Hindlimb muscle (tissue), 1 donor: Measurements from ENCODE around the gene EHF. TPM values are rescaled to one million over a fixed set of nuclear protein-coding genes. Genes with fewer than 3 reads are reported as not detected.

Experiments
- DNase-seq: peaks from one replicate; pipeline ENCODE4 v3.0.0-alpha.2; 2013
- polyA plus RNA-seq: library from polyadenylated mRNA; unstranded; fragments of 120-200 nt; gene quantifications from one replicate; pipeline ENCODE4 v1.2.1, GENCODE V29; 2013; ENCODE audit not compliant: insufficient read length

Gene EHF
- polyA plus RNA-seq, 1 donor = 0.22 TPM

- no peak for DNase-seq
Measured at GRCh38 chr11:34602245-34602644, 18.6 kb upstream of the EHF start.

DNA sequence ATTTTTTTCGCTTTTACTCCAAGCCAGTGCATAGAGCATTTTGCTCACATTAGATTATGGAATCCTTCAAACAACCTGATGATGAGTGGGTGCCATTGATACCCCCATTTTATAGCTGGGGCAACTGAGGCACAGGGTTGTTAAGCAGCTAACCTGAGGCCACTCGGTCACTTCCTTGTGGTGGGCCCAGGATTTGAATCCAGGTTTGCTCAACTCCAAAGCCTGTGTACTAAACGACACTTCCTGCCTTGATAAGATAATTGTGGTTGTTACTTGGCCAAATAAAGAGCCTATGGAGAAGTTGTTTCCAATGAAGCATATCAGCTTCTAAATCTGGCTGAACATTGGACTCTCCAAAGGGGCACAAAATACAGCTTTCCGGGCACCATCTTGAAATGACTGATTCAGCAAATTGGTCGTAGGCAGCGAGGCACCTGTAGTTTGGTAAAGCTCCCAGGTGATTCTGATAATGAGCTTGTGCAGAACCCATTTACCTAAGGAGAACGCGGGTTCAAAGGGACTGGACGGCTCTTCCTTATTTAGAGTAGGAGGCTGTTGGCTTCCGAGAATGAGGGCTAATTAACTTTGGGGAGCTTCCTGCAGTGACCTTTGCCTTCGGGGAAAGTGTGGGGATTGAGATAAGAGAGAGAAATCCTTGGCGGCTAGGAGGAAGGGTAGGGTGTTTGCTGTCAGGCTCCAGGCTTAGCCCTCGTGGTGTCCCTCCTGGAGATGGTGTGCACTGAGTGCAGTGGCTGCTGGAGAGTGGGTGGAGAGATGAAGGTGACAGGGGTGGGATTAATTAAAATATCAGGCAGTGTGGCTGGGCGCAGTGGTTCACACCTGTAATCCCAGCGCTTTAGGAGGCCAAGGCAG, 17.5 kb upstream of the EHF start:
- no peak for DNase-seq

DNA sequence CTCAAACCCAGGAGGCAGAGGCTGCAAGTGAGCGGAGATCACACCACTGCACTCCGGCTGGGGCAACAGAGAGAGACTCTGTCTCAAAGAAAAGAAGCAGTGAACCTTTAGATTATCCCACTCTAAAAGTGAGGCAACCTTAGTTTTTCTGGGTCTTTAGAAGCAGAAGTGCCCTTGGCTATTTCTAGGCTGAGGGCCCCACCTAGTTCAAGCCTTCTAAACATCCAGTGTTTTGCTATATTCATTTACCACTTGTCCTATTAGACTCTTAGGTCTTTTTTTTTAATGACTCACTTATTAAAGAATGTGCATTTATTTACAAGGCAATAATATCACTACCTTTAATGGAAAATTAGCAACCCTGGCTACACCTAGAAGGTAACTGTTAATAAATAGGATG, 16.7 kb upstream of the EHF start:
- no peak for DNase-seq

- DNase-seq = no peak
Measured at GRCh38 chr11:34604911-34605310, 16.0 kb upstream of the EHF start.

- no peak for DNase-seq
Measured at GRCh38 chr11:34605481-34606325, 15.2 kb upstream of the EHF start.

DNA sequence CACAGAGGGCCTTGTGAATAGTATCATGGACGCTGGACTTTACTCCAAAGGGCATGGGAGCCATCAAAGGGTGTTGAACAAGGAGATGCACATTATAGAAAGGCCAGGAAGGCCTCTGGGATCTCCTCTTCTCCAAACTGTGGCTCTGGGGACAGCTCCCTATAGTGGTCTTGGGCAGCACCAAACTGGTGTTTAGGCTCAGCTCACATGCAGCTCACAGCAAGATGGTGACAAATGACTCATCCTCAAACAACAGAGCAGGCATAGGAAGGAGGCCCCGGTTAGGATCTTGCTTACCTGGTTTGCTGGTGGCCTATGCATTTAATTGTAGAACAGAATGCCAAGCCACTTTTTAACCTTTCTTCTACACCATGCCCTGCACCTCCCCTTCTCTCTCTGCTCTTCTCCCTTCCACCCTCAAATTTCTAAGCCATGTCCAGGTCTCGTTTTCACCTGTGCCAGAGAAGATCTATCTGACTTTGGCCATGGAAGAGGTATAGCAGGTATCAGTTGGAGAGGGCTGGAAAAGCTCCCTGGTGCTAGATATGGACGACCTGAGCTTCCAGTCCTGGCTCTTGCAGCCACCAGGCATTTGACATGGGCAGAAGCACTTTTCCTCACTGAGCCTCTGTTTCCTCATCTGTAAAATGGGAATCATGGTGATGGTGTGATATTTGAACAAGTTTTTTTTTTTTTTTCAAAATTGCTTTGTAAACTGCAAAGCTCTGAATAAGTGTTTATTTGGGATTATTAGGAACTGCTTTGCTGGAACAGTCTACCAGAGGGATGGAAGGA, 14.4 kb upstream of the EHF start:
- DNase-seq = no peak

DNA sequence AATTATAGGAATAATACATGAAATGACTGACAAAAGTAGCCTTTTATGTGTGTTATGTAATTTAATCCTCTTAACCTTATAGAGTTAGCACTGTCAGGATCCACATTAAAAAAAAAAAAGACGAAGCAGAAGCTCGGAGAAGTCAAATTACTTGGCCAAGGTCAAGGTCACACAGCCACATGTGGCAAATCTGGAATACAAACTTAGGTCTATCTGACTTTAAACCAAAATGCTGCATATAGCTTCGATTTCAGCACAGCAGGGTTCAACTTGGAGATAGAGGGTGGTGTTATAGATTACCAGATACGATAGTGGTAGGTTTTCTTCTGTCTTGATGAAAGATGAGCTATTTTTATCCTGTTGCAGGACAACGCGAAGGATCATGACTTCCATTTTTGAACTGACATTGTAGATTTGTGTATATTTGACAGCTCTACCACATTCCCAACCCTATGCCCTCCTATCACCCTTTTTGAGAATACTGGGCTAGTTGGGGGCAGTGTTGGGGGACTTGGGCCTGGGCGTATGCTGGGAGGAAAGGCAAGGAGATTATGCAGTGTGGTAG, 11.6 kb upstream of the EHF start:
- no peak for DNase-seq

DNA sequence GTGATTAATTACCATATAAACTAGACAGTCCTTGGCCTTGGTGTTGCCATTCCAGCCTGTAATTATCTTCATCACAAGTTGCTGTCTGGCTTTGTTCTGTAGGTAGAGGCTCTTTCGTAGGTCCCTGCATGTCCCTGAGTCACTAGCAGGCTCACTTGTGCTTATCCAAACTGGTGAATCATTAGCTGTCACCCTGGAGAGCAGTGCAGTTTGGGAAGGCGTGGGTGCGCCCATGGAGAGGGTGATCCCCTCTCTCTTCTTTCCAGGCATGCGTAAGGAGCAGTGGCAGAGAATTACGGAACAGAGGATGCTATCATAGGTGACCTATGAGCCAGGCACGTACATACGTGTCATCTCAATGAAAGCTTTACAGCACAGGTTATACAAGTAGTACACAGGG, 11.0 kb upstream of the EHF start:
- no peak for DNase-seq

- DNase-seq = no peak
Measured at GRCh38 chr11:34610324-34611041, 10.4 kb upstream of the EHF start.

DNA sequence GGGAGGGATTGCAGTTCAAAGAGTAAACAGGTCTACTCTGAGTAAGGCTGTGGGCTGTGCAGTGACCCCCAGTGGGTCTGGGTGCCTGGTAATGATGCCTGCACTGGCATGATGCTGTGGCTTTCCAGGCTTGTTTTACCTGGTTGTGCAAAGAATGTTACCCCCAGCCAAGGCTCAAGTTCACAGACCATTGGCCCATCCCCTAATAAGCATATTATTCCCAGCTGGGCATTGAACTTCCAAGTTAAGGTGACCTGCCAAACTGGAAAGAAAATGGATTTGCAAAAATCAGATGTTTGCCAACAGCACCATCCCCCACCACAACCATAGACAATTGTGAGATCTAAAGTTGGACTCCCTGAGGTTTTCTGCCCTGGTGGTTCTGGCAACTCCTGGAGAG, 7.9 kb upstream of the EHF start:
- DNase-seq = no peak

GRCh38 chr11:34613552-34614056, 7.3 kb upstream of the EHF start:
- DNase-seq = no peak

DNA sequence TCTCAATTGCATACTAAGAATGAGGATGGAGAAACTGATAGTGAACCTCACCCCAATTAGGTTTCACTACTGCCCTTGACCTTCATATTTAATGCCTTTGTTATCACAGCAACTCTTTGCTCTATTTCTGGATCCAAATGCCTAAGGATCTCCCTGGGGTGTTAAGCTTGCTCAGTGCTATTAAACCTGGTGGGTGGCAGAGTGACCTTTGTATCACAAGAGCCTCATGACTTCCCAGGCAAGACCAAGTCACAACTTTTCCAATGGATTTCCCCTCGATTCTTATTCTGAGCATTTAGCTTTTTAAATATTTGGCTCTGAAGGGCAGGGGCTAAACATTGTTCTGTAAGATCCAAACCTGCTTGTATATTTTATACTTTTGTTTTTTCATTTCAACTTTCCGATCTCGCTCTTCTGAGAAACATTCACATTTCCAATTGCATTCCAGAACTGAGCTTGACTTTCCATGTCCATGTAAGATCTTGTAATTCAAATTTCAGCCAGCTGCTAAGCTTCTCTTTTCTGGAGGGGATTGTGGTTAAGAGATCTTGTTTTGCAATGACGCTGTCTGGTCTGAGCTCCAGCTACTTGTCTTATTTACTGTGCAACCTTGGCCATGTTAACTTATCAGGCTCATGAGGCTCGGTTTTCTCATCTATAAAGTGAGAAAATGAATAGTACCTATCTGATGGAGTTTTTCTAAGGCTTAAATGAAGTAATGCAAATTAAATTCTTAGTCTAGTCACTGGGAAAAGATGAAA, 6.4 kb upstream of the EHF start:
- peak; percentile 12 for DNase-seq

- DNase-seq = no peak
Measured at GRCh38 chr11:34616086-34616485, 4.8 kb upstream of the EHF start.

GRCh38 chr11:34616830-34617504, 3.9 kb upstream of the EHF start:
- no peak for DNase-seq

DNA sequence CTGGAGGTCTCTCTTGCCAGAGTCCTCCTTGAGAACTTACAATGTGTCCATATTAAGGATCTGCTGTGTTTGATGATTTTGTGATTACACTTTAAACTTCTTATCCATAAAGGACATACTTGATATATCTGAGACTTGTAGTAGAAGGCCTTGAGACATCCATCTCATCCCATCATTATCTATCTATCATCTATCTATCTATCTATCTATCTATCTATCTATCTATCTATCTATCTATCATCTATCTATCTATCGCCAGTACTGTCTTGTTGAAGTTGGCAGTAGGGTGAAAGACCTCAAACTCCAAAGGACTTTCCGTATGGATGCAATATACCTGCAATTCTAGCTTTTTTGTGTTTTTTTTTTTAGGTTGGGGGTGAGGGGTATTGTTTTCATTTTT, 2.5 kb upstream of the EHF start:
- DNase-seq = no peak

GRCh38 chr11:34619062-34619516, 1.8 kb upstream of the EHF start:
- DNase-seq = no peak

- DNase-seq = no peak
Measured at GRCh38 chr11:34620202-34620601, 691 bp upstream of the EHF start.

GRCh38 chr11:34621876-34622275, 983 bp downstream of the EHF start:
- DNase-seq = no peak

- no peak for DNase-seq
Measured at GRCh38 chr11:34623463-34623862, 2.6 kb downstream of the EHF start.

- DNase-seq = no peak
Measured at GRCh38 chr11:34624069-34624468, 3.2 kb downstream of the EHF start.
